OCI-LY1 (cell line): ENCODE data around the gene GPRIN1.

Experiments used
- CTCF ChIP-seq: fragments of 200-600 bp; sonication (generic), shearing (Covaris generic); IDR thresholded peaks from 2 replicates; pipeline ENCODE4 v1.5.1; 2017; ENCODE audit warnings: mild to moderate bottlenecking, antibody characterized with exemption, low read length, moderate library complexity, mixed read lengths
- EZH2 ChIP-seq: fragments of 200-600 bp; sonication (generic), shearing (Covaris generic); IDR thresholded peaks from 2 replicates; pipeline ENCODE4 v1.8.0; 2017; ENCODE audit warnings: borderline replicate concordance, mixed run types, mild to moderate bottlenecking, antibody characterized with exemption, low read length, moderate library complexity, mixed read lengths

GRCh38 chr5:176549871-176550270, 60.1 kb downstream of the GPRIN1 start:
- TF ChIP-seq CTCF: no peak
- no peak for TF ChIP-seq EZH2
